GDM1 (cell line): ENCODE results near the gene SLC66A1.
"Not testable (repeated sequence)": the region's sequence is repeated elsewhere in the genome, so short reads cannot be mapped to it uniquely, and the experiment has no call there.

Source experiments
- DNase-seq: peaks from one replicate; lab custom pipeline; 2025; lab: John Stamatoyannopoulos, UW

The SLC66A1 gene, protein sequence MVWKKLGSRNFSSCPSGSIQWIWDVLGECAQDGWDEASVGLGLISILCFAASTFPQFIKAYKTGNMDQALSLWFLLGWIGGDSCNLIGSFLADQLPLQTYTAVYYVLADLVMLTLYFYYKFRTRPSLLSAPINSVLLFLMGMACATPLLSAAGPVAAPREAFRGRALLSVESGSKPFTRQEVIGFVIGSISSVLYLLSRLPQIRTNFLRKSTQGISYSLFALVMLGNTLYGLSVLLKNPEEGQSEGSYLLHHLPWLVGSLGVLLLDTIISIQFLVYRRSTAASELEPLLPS

DNA sequence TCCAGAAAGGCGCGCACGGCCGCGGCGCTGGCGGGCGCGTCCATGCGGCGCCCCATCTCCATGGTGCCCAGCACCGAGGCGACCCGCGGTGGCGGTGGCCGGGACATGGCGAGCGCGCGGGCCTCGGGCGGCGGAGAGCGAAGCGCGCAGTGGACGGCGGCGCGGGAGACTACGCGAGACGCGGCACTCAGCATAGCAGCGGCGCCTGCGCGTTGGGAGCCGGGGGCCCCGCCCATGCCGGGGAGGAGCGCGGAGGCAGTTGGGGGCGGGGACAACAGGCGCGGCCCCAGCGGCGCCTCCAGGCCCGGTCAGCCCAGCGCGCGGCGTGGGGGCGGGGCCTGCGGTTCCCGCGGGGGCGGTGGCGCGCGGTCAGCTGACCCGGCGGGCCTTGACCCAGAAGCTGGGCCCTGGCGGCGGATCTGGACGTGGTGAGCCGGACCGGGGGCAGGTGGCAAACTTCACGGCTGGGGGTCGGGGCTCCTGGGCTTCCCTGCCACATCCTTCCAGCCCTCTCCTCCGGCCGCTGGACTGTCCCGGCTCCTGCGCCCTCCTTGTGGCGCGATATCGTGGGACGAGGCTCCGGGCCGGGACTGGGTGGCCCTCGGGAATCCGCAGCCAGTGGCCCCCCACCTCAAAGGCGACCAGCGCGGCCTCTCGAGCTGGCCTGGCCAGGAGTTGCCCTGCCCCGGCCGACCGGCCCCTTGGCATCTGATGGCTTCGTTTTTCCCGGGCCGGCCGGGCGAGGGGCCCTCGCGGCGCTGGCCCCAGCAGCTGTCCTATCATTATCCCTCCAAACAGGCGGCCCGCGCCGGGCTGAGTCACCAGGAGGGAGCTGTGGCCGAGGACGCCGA is at the start of gene SLC66A1, which contains the start of gene AKR7A2:
SLC66A1 (plus strand) TSS at position 396 of the 851 bp plus-strand sequence. CDS start 5,352 bp downstream, outside the sequence.
AKR7A2 (minus strand) TSS at position 214 of the 851 bp plus-strand sequence; CDS start at position 194, 20 bp downstream.
- DNase-seq = peak; percentile 87

DNA sequence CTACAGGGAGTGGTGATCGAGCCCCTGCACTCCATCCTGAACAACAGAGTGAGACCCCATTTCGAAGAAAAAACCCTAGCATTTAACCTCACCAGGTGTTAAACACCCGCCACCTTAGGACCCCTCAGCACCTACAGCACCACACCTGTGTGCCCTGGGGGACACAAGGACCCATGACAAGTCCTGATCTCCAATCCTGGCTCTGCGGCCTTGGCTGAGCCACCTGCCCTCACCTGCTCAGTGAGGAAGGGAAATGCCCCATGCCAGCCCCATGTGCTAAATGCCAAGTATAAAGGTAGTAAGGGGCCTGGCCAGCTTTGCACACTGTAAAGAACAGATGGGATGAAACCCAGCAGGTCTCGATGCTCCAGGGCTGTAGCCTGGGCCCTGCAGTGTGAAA is 49.4 kb upstream of the SLC66A1 start:
- DNase-seq = no peak

DNA sequence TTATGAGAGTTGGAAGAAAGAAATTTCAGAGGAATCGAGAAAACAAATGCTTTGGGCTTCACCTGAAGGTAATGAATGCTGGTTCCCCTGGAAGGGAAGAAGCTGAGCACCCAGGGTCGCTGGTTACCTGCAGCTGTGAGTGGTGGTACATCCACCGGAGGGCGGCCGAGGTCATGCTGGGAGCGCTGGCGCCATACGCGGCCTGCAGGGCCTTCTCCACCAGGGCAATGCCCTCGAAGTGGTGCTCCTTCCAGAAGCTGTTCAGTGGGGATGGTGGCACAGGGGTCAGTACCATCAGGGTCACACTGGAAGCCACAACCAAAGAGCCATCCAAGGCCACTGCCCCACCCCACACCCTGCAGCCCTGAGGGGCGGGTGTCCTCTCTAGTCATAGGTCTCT is 43.7 kb upstream of the SLC66A1 start:
- DNase-seq = no peak

DNA sequence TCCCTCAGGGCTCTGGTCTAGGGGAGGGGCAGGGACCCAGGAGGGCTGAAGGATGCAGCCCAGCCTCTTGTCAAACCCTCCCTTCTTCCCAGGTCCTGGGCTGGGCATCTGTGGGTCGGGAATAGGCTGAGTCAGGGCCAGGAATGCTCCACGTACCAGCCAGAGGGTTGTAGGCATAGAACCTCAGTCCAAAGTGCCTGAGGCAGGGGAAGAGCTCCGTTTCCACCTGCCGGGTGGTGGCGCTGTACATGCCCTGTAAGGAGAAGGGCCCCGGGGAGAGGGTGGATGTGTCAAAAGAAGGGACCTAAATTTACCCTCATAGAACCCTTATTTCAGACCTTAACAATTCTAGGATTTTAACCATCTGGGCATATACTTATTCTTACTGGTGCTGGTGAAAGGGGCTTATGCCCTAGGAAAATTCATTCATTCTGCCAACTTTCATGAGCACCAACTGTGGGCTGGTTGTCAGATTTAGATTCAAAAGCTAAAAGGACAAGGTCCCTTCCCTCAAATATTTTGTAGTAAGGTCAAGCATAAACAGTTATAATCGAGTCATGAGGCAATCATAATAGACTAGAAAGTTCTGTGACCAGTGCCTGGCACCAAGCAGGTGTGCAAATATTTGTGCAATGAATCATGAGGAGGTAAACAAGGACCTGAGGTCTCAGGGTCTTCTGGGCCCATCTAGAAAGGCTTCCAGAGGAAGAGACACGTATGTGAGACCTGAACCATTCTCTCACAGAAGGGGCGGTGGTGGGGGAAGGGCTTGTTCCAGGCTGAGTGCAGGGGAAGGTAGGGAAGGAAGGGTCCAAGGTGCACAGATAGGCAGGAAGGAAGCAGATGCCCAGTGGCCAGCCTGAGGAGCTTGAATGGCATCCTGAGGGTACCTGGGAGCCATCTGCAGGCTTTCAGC is 42.4 kb upstream of the SLC66A1 start:
- DNase-seq = not testable (repeated sequence)

DNA sequence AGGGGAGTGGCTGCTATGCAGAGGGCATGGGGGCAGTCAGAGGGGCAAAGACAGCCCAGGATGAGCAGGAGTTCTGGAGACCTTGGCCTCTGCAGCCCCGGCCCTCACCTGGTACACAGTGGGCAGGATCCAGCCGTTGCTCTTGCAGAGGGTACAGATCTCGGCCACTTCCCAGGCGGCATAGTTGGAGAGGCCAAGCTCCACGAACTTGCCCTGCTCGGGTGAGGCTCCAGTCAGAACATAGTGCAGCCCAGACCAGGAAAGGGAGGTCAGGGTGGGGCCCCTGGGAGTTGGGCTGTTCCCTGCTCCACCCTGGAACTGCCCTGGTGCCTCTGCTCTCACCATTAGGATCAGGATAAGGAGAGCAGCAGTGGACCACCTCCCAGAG is 41.8 kb upstream of the SLC66A1 start:
- not testable (repeated sequence) for DNase-seq

DNA sequence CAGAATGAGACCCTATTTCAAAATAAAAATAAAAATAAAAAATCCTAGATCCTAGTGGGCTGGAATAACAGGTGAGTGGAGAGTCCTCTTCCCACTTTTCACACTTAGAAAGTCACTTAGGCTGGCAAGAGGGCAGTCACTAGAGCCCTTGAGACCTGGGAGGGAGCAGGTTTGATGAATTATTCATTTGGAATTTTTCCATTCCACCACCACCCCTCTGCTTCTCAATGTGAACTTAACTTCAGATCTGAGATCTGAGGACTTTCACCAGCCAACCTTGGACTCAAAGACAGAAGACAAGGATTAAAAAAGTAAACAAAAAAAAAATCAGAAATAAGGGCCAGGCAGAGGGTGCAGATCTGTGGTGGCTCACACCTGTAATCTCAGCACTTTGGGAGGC is 40.1 kb upstream of the SLC66A1 start:
- no peak for DNase-seq

DNA sequence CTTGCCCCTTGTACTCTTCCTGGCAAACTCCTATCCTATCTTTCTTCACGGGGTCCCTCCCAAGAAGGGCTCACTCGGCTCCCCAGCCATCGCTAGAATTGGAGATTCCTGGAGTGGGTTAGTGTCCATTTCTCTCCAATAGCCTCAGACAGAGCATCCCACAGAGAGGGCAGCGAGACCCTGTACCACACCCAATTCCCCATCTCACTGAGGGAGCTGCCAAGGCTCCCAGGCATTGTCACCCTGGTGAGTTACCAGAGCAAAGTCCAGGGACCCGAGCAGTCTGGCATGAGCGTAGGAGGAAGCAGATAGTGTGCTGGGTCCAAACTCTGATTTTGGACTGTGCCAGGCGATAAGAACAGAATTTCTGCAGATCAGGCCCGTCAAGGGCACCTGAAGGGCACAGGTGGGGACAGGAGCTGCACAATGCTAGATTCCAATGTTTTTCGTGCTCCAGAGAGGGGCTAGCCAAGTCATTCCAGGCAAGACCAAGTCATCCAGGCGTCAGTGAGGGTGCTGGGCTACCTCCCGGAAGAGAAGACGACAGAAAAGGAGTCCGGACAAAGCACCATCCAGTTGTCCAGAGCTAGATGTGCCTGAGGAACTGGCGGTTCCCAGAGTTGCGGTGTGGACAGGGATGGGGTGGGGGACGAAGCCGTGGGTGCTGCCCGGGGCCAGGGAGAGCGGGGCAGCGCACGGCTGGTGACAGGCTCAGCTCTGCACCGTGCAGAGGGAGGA is 38.9 kb upstream of the SLC66A1 start:
- no peak for DNase-seq

DNA sequence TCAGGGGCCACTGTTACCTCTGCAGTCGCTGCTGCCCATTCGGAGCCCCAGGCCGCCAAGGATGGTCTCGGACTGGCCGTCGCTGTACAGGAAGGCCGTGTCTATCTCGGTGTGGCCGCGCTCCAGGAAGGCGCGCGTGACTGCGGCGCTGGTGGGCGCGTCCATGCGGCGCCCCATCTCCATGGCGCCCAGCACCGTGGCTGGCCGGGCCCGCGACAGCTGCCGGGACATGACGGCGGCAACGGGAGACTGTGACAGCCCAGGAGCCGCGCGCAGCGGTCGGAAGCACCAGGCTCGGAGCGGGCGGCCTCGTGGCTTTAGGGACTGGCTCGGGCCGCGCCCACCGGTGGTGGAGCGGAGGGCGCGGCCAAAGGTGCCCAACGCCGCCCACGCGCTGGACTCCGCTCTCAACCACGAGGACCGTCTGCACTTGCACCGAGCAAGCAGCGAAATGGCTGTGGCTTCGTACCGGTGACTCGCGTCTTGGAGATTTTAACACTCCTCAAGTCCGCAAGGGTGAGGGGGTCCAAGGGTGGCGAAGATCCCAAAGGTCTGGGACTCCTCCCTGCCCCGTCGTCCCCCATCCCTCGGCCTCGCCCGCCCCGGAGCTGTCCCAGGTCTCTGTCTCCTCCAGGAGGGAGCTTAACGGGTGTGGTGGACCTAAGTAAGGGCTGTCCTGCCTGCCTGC is 38.1 kb upstream of the SLC66A1 start:
- not testable (repeated sequence) for DNase-seq

DNA sequence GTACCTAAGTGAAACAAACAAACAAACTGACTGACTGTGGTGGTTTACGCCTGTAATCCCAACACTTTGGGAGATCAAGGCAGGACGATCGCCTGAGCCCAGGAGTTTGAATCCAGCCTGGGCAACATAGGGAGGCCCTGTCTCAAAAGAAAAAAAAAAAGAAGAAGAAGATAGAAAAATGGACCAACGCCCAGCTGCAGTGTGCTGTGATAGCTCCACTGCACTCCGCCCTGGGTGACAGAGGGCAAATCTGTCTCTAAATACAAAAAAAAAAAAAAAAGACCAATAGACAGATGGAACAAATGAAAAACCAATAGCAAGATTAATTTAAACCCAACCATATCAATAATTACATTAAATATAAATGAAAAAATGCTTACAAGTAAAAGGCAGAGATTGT is 37.5 kb upstream of the SLC66A1 start:
- no peak for DNase-seq

DNA sequence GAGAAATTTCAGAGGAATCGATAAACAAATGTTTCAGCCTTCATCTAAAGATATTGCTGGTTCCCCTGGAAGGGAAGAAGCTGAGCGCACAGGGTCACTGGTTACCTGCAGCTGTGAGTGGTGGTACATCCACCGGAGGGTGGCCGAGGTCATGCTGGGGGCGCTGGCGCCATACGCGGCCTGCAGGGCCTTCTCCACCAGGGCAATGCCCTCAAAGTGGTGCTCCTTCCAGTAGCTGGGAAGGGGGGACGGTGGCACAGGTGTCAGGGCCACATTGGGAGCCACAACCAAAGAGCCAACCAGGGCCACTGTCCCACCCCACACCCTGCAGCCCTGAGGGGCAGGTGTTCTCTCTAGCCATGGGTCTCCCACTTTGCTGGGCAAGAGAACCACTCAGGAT is 28.2 kb upstream of the SLC66A1 start:
- DNase-seq = no peak

DNA sequence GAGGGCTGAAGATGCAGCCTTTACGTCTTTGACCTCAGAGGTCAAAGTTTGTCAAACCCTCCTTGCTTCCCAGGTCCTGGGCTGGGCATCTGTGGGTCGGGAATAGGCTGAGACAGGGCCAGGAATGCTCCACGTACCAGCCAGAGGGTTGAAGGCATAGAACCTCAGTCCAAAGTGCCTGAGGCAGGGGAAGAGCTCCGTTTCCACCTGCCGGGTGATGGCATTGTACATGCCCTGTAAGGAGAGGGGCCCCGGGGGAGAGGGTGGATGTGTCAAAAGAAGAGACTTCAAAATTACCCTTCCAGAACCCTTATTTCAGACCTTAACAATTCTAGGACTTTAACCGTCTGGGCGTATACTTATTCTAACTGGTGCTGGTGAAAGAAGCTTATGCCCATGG is 27.2 kb upstream of the SLC66A1 start:
- no peak for DNase-seq

DNA sequence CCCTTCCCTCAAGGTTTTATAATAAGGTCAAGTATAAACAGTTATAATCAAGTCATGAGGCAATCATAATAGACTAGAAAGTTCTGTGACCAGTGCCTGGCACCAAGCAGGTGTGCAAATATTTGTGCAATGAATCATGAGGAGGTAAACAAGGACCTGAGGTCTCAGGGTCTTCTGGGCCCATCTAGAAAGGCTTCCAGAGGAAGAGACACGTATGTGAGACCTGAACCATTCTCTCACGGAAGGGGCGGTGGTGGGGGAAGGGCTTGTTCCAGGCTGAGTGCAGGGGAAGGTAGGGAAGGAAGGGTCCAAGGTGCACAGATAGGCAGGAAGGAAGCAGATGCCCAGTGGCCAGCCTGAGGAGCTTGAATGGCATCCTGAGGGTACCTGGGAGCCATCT is 26.8 kb upstream of the SLC66A1 start:
- DNase-seq = not testable (repeated sequence)

DNA sequence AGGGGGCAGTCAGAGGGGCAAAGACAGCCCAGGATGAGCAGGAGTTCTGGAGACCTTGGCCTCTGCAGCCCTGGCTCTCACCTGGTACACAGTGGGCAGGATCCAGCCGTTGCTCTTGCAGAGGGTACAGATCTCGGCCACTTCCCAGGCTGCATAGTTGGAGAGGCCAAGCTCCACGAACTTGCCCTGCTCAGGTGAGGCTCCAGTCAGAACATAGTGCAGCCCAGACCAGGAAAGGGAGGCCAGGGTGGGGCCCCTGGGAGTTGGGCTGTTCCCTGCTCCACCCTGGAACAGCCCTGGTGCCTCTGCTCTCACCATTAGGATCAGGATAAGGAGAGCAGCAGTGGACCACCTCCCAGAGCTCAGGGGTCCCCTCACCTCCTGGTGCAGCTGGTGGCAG is 26.3 kb upstream of the SLC66A1 start:
- DNase-seq = not testable (repeated sequence)

DNA sequence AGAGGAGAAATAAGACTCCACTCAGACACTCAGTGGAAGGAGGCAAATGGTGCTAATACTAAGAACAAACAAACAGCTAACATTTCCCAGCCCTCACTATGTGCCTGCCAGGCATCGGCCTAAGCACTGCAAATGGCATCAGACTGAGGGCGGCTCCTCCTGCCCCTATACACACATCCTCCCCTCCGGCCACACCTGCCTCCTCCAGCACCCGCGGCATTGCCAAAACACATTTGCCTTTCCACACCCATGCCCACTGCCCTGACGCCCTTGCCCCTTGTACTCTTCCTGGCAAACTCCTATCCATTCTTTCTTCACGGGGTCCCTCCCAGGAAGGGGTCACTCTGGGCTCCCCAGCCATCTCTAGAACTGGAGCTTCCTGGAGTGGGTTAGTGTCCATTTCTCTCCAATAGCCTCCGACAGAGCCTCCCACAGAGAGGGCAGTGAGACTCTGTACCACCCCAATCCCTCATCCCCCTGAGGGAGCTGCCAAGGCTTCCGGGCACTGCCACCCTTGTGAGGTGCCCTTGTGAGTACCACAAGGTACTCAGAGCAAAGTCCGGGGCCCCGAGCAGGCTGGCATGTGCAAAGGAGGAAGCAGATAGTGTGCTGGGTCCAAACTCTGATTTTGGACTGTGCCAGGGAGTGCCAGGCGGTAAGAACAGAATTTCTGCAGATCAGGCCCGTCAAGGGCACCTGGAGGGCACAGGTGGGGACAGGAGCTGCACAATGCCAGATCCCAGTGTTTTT is 24.5 kb upstream of the SLC66A1 start:
- no peak for DNase-seq

DNA sequence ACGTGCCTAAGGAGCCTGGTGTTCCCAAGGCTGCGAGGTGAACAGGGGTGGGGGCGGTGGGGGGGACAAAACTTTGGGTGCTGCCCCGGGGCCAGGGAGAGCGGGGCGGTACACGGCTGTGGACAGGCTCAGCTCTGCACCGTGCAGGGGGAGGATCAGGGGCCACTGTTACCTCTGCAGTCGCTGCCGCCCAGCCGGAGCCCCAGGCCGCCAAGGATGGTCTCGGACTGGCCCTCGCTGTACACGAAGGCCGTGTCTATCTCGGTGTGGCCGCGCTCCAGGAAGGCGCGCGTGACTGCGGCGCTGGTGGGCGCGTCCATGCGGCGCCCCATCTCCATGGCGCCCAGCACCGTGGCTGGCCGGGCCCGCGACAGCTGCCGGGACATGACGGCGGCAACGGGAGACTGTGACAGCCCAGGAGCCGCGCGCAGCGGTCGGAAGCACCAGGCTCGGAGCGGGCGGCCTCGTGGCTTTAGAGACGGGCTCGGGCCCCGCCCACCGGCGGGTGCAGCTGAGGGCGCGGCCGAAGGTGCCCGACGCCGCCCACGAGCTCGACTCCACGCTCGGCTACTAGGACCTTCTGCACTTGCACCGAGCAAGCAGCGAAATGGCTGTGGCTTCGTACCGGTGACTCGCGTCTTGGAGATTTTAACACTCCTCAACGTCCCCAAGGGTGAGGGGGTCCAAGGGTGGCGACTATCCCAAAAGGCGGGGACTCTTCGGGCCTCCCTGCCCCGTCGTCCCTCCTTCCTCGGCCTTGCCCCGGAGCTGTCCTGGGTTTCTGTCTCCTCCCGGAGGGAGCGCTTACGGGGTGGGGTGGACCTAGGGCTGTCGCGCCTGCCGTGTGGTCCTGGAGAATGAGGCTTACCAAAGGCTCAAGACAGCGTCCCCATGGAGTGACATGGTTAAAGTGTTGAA is 23.5 kb upstream of the SLC66A1 start, which contains the start of gene AKR7A3:
AKR7A3 (minus strand) TSS at position 447 of the 918 bp plus-strand sequence; CDS start at position 386, 61 bp downstream.
- DNase-seq = not testable (repeated sequence)

DNA sequence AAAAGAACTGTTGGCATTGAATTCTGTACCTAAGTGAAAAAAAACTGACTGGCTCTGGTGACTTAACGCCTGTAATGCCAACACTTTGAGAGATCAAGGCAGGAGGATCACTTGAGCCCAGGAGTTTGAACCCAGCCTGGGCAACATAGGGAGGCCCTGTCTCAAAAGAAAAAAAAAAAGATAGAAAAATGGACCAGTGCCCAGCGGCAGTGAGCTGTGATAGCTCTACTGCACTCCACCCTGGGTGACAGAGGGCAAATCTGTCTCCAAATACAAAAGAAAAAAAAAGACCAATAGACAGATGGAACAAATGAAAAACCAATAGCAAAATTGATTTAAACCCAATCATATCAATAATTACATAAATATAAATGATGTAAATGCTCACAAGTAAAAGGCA is 22.9 kb upstream of the SLC66A1 start:
- DNase-seq = no peak

DNA sequence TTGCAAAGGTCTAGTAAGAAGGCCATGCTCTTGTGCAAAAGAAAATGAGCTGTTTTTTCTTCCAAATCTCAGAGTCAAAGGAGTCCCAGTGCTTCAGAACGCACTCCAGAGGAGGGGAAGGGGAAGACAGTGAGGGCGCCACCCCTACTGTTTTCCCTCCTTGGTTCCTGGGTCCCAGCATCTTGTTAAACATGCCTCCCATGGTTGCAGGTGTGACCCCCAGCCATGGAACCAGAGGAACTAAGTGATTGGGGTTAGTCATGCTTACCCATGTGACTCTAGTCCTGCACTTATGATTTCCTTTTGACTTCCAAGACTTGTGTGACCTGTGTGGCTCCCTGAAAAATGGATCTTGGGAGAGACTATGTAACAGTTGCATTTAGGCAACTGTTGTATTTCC is 17.5 kb upstream of the SLC66A1 start:
- DNase-seq = no peak

DNA sequence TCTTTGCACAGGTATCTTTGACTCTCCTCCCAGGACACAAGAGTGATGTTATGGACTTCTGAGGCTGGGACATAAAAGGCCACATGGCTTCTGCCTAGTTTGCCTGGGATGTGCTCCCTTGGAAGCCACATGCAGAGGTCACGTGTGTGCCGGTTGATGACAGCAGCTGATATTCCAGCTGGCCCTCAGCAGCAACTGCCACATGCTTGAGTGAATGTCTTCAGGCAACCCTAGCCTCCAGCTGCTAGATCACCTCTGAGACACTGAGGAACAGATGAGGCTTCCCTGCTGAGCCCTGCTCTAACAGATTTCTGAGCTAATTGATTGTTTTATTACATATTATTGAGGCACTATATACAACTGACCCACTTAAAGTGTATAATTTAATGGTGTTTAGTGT is 11.9 kb upstream of the SLC66A1 start:
- DNase-seq = no peak

DNA sequence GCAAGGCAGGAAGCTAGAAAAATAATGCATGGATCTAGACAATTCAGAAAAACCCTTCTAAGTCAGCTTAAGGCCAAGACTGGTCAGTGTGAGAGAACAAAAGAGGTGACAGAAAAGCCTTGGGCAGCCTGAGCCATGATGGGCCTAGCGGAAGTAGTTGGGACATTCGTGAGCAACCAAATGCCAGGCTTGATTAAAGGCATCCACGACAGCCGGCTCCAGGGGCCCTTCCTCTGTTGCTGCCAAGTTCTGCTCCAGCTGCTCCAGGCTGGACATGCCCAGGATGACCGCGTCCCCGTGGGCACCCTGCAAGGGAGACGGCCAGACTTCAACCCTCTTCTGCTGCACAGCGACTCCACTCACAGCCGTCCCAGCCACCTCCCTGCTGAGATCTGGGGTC is 8.0 kb upstream of the SLC66A1 start:
- DNase-seq = not testable (repeated sequence)
